H9 (cell line): ENCODE results near the gene ULK4. TPM values are rescaled to one million over a fixed set of nuclear protein-coding genes. Genes with fewer than 3 reads are reported as not detected.

Experiments used
- DNase-seq: peaks from one replicate; pipeline ENCODE4 v3.0.0-alpha.2; 2017
- H2AFZ ChIP-seq: one replicate; pipeline ENCODE4 v1.6.1; 2013; ENCODE audit warnings: mild to moderate bottlenecking, low read length, control low read depth, moderate library complexity
- H2AK5ac ChIP-seq: 2 replicates; pipeline ENCODE4 v1.6.1; 2013; ENCODE audit warnings: low read length, control low read depth, mixed read lengths; ENCODE audit not compliant: insufficient read length
- H2BK120ac ChIP-seq: one replicate; pipeline ENCODE4 v1.6.1; 2013; ENCODE audit warnings: low read depth, mild to moderate bottlenecking, low read length, control low read depth, inconsistent platforms; ENCODE audit not compliant: poor library complexity, severe bottlenecking
- H2BK12ac ChIP-seq: 2 replicates; pipeline ENCODE4 v1.6.1; 2013; ENCODE audit warnings: low read length, control low read depth, mixed read lengths, low read depth; ENCODE audit not compliant: insufficient read length
- H2BK15ac ChIP-seq: 2 replicates; pipeline ENCODE4 v1.6.1; 2013; ENCODE audit warnings: low read depth, low read length, control low read depth
- H2BK20ac ChIP-seq: one replicate; pipeline ENCODE4 v1.6.1; 2013; ENCODE audit warnings: low read depth, mild to moderate bottlenecking, low read length, control low read depth, inconsistent platforms; ENCODE audit not compliant: poor library complexity, severe bottlenecking
- H2BK5ac ChIP-seq: 2 replicates; pipeline ENCODE4 v1.6.1; 2013; ENCODE audit warnings: low read length, control low read depth, mixed read lengths; ENCODE audit not compliant: insufficient read length
- H3K14ac ChIP-seq: 2 replicates; pipeline ENCODE4 v1.6.1; 2013; ENCODE audit warnings: low read length, control low read depth; ENCODE audit not compliant: insufficient read depth
- H3K18ac ChIP-seq: 2 replicates; pipeline ENCODE4 v1.6.1; 2013; ENCODE audit warnings: low read depth, mild to moderate bottlenecking, mixed read lengths, low read length, control low read depth; ENCODE audit not compliant: insufficient read length
- H3K23ac ChIP-seq: 2 replicates; pipeline ENCODE4 v1.6.1; 2013; ENCODE audit warnings: low read length, control low read depth, mixed read lengths, low read depth; ENCODE audit not compliant: insufficient read length
- H3K23me2 ChIP-seq: 2 replicates; pipeline ENCODE4 v1.6.1; 2013; ENCODE audit warnings: low read depth, mild to moderate bottlenecking, mixed read lengths, low read length, control low read depth; ENCODE audit not compliant: insufficient read length, poor library complexity, severe bottlenecking
- H3K27ac ChIP-seq: 2 replicates; pipeline ENCODE4 v1.5.1; 2013; ENCODE audit warnings: low read length, control low read depth, mixed read lengths, low read depth; ENCODE audit not compliant: insufficient read length
- H3K27me3 ChIP-seq: 2 replicates; pipeline ENCODE4 v1.6.1; 2013; ENCODE audit warnings: low read length, control low read depth, inconsistent platforms; ENCODE audit not compliant: insufficient read depth
- H3K4ac ChIP-seq: 2 replicates; pipeline ENCODE4 v1.6.1; 2013; ENCODE audit warnings: low read depth, mild to moderate bottlenecking, control low read depth, inconsistent platforms, low read length, moderate library complexity
- H3K4me1 ChIP-seq: 2 replicates; pipeline ENCODE4 v1.6.1; 2013; ENCODE audit warnings: low read length, control low read depth, inconsistent platforms; ENCODE audit not compliant: insufficient read depth
- H3K4me2 ChIP-seq: 2 replicates; pipeline ENCODE4 v1.6.1; 2013; ENCODE audit warnings: low read length, control low read depth, mixed read lengths; ENCODE audit not compliant: insufficient read length, insufficient read depth
- H3K56ac ChIP-seq: 2 replicates; pipeline ENCODE4 v1.6.1; 2013; ENCODE audit warnings: low read depth, mild to moderate bottlenecking, mixed read lengths, low read length, control low read depth; ENCODE audit not compliant: insufficient read length
- H3K79me1 ChIP-seq: 2 replicates; pipeline ENCODE4 v1.6.1; 2013; ENCODE audit warnings: low read depth, mild to moderate bottlenecking, moderate library complexity, low read length, control low read depth, inconsistent platforms; ENCODE audit not compliant: insufficient read depth, poor library complexity, severe bottlenecking
- H3K79me2 ChIP-seq: 2 replicates; pipeline ENCODE4 v1.6.1; 2013; ENCODE audit warnings: low read length, control low read depth, inconsistent platforms; ENCODE audit not compliant: insufficient read depth
- H3K9ac ChIP-seq: 2 replicates; pipeline ENCODE4 v1.6.1; 2013; ENCODE audit warnings: low read length, control low read depth, mixed read lengths; ENCODE audit not compliant: insufficient read length; ENCODE audit errors: extremely low read depth
- H3K9me3 ChIP-seq: one replicate; pipeline ENCODE4 v1.6.1; 2013; ENCODE audit warnings: low read depth, low read length, inconsistent platforms; ENCODE audit not compliant: control insufficient read depth
- H3T11ph ChIP-seq: one replicate; pipeline ENCODE4 v1.6.1; 2013; ENCODE audit warnings: mild to moderate bottlenecking, low read length, control low read depth, inconsistent platforms
- H4K20me1 ChIP-seq: one replicate; pipeline ENCODE4 v1.6.1; 2013; ENCODE audit not compliant: control insufficient read depth, insufficient read length, insufficient read depth
- H4K5ac ChIP-seq: 2 replicates; pipeline ENCODE4 v1.6.1; 2013; ENCODE audit warnings: low read depth, mild to moderate bottlenecking, mixed read lengths, low read length, control low read depth; ENCODE audit not compliant: insufficient read length
- H4K8ac ChIP-seq: replicated peaks from 2 replicates; pipeline ENCODE4 v1.6.1; 2013; ENCODE audit warnings: low read length, control low read depth, mixed read lengths, low read depth; ENCODE audit not compliant: insufficient read length
- H4K91ac ChIP-seq: 2 replicates; pipeline ENCODE4 v1.6.1; 2013; ENCODE audit warnings: low read depth, mild to moderate bottlenecking, moderate library complexity, mixed read lengths, low read length, control low read depth; ENCODE audit not compliant: insufficient read length
- H3K27ac Mint-ChIP-seq, 3 experiments: 2 replicates in 2 of 3; 3 replicates in 1 of 3; pipeline ENCODE4 v1.8.0; 2020 to 2021; ENCODE audit warnings: mixed read lengths in 3 of 3, mild to moderate bottlenecking in 1 of 3, moderate library complexity in 1 of 3
- H3K27me3 Mint-ChIP-seq: 2 replicates; pipeline ENCODE4 v1.8.0; 2021; ENCODE audit warnings: low read depth, mild to moderate bottlenecking, moderate library complexity, mixed read lengths
- H3K36me3 Mint-ChIP-seq, 3 experiments: 2 replicates in 2 of 3; 3 replicates in 1 of 3; pipeline ENCODE4 v1.8.0; 2020 to 2021; ENCODE audit warnings: low read depth in 3 of 3, mixed read lengths in 3 of 3; ENCODE audit not compliant: insufficient read depth in 1 of 3
- H3K4me1 Mint-ChIP-seq, 2 experiments: 2 replicates each; pipeline ENCODE4 v1.8.0; 2020; ENCODE audit warnings: mixed read lengths in 2 of 2
- H3K4me3 Mint-ChIP-seq, 2 experiments: 2 replicates in 1 of 2; 3 replicates in 1 of 2; pipeline ENCODE4 v1.8.0; 2020 to 2021; ENCODE audit warnings: mild to moderate bottlenecking in 2 of 2, mixed read lengths in 2 of 2, moderate library complexity in 1 of 2
- H3K9me3 Mint-ChIP-seq, 2 experiments: 2 replicates in 1 of 2; 3 replicates in 1 of 2; pipeline ENCODE4 v1.8.0; 2020; ENCODE audit warnings: mild to moderate bottlenecking in 2 of 2, mixed read lengths in 2 of 2, moderate library complexity in 1 of 2
- WGBS: extraction: QIAGEN DNeasy Blood & Tissue Kit; methylation state at CpG from one replicate; pipeline ENCODE4 v1.1.7; 2013; ENCODE audit warnings: missing lambda C conversion rate, low lambda C conversion rate, mixed read lengths; ENCODE audit not compliant: insufficient read length; ENCODE audit errors: extremely low coverage; 5-methylcytosine and 5-hydroxymethylcytosine counted together
- total RNA-seq: library from RNA; stranded (reverse); gene quantifications from 2 replicates; pipeline ENCODE4 v1.2.1, GENCODE V29; 2021
- TF ChIP-seq, protein P1 (sequence below): fragments of 200-600 bp; sonication (generic); conservative IDR thresholded peaks from 3 replicates; pipeline ENCODE4 v1.8.0; 2021; ENCODE audit warnings: antibody characterized with exemption, mild to moderate bottlenecking

ULK4 gene
- total RNA-seq, 1 experiment from 2014 or later = 12.9 TPM

DNA sequence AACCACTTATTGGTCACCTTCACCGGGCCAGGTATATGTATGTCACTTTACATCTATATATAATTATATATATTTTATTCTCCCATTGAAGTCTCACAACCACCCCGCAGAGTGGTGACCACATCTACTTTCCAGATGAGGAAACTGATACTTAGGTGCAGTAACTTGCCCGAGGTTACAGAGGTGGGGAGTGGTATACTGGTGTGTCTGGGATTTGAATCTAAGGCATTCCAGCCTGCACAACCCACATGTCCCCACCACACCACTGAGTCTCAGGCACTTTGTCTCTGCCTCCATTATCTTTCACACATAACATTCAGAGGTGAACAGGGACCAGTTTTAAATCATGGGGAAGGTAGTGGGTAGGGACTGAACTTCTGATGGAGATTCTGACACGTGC, 501.2 kb downstream of the ULK4 start:
- no peak for DNase-seq
- Histone ChIP-seq H2BK5ac (no peak overlapping the region), H3K18ac (no peak overlapping the region), H3K56ac (no peak overlapping the region), H4K91ac (no peak overlapping the region), H2AFZ (no peak overlapping the region), H2BK120ac (no peak overlapping the region), H2BK15ac (no peak overlapping the region), H4K20me1 (no peaks in the 10 kb centered on the region), H3K27me3 (no peaks in the 10 kb centered on the region), H4K5ac (no peak overlapping the region), H3K14ac (no peak overlapping the region), H3K4me1 (no peaks in the 10 kb centered on the region; the same call in 1 of the 2 replicates), H3K9me3 (no peaks in the 10 kb centered on the region), H3K79me2 (no peaks in the 10 kb centered on the region), H3K9ac (no peak overlapping the region), H2BK12ac (no peak overlapping the region), H4K8ac (no peak overlapping the region), H3K4me2 (no peak overlapping the region), H3K27ac (no peak overlapping the region), H3K79me1 (no peaks in the 10 kb centered on the region), H3K4ac (no peak overlapping the region), H3K23me2 (no peaks in the 10 kb centered on the region), H2AK5ac (no peak overlapping the region), H2BK20ac (no peak overlapping the region), H3K23ac (no peak overlapping the region), H3T11ph (no peak overlapping the region)
- Mint-ChIP-seq H3K4me3 (no peak overlapping the region), H3K27me3 (no peaks in the 10 kb centered on the region), H3K9me3 (no peaks in the 10 kb centered on the region), H3K36me3 (peaks cover 0 to 3% (median 0%) of the 10 kb centered on the region in 3 experiments; a peak in 3 of 7 replicates), H3K27ac (no peak overlapping the region), H3K4me1 (peaks cover 23 to 25% of the 10 kb centered on the region in 2 experiments)
- TF ChIP-seq, protein P1, sequence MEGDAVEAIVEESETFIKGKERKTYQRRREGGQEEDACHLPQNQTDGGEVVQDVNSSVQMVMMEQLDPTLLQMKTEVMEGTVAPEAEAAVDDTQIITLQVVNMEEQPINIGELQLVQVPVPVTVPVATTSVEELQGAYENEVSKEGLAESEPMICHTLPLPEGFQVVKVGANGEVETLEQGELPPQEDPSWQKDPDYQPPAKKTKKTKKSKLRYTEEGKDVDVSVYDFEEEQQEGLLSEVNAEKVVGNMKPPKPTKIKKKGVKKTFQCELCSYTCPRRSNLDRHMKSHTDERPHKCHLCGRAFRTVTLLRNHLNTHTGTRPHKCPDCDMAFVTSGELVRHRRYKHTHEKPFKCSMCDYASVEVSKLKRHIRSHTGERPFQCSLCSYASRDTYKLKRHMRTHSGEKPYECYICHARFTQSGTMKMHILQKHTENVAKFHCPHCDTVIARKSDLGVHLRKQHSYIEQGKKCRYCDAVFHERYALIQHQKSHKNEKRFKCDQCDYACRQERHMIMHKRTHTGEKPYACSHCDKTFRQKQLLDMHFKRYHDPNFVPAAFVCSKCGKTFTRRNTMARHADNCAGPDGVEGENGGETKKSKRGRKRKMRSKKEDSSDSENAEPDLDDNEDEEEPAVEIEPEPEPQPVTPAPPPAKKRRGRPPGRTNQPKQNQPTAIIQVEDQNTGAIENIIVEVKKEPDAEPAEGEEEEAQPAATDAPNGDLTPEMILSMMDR = no peak
- no CpG with 5 or more reads among the region's 4 CpGs for WGBS
